Activated naive CD4-positive, alpha-beta T cell treated with anti-CD3 and anti-CD28 coated beads for 36 hours (primary cell): ENCODE results near the gene VOPP1. TPM values are rescaled to one million over a fixed set of nuclear protein-coding genes. Genes with fewer than 3 reads are reported as not detected.

Source experiments
- CTCF ChIA-PET: fragments of 350-600 bp; sonication (Branson Sonifier 250); formaldehyde crosslinking; loops from one replicate; lab custom pipeline; 2021; ENCODE audit warnings: antibody characterized with exemption; lab: Charles Lee
- DNase-seq: peaks from one replicate; pipeline ENCODE4 v3.0.0-alpha.2; 2020
- H3K27ac Mint-ChIP-seq: one replicate; pipeline ENCODE4 v1.8.0; 2021; ENCODE audit warnings: mild to moderate bottlenecking, mixed read lengths
- H3K27me3 Mint-ChIP-seq: one replicate; pipeline ENCODE4 v1.8.0; 2021; ENCODE audit warnings: low read depth, mixed read lengths
- H3K36me3 Mint-ChIP-seq: one replicate; pipeline ENCODE4 v1.8.0; 2021; ENCODE audit warnings: low read depth, mixed read lengths
- H3K4me1 Mint-ChIP-seq: one replicate; pipeline ENCODE4 v1.8.0; 2021; ENCODE audit warnings: low read depth, mixed read lengths
- H3K4me3 Mint-ChIP-seq: one replicate; pipeline ENCODE4 v1.8.0; 2021; ENCODE audit warnings: mild to moderate bottlenecking, moderate library complexity, mixed read lengths
- H3K9me3 Mint-ChIP-seq: one replicate; pipeline ENCODE4 v1.8.0; 2021; ENCODE audit warnings: mixed read lengths
- intact Hi-C: fragments of 100-400 bp; cut with micrococcal nuclease; formaldehyde crosslinking; loops from one replicate; pipeline ENCODE4 v1.15.1; 2023
- total RNA-seq, 2 experiments: library from RNA; stranded (reverse); gene quantifications; one replicate each; pipeline ENCODE4 v1.2.3, GENCODE V29; 2021

The VOPP1 gene
- total RNA-seq, 2 experiments from 2014 or later: 100 to 102 TPM

DNA sequence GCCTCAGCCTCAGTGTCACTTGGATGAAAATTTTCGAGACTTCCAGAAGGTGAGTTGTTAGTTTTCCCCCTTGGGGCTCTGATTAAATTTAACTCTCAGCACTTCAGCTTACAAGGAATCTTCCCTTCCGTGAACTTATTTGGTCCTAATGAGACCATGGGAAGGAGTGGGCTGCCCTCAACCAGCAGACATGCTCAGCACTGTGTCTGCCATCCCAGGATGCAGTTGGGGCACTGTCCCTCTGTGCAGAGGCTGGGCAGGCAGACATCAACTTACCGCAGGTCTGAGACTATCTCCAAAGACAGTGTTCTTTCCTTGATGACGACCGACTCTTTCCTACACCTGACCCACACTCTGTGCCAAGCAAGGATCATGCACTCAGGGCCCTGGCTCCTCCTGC is 36.7 kb downstream of the VOPP1 start:
- CTCF ChIA-PET: interaction anchor here (0.9 to 1.9 kb wide), 3 partner anchors 10 to 67 kb away, joined by 3 to 10 read pairs (median 3); no protein-coding TSS in a partner anchor
- peak overlapping the region; percentile 97 for H3K27ac Mint-ChIP-seq
- H3K4me1 Mint-ChIP-seq: peaks cover 95% of the 10 kb centered on the region
- intact Hi-C loops: loop anchor here (1.0 kb wide), 1 partner anchor 11 kb away; no protein-coding TSS in a partner anchor
- DNase-seq: no peak
- H3K27me3 Mint-ChIP-seq: no peaks in the 10 kb centered on the region
- peak overlapping the region; percentile 3 for H3K4me3 Mint-ChIP-seq
- peaks cover 24% of the 10 kb centered on the region for H3K36me3 Mint-ChIP-seq
- H3K9me3 Mint-ChIP-seq: no peaks in the 10 kb centered on the region

- Mint-ChIP-seq H3K27me3 (no peaks in the 10 kb centered on the region), H3K4me1 (peaks cover 97% of the 10 kb centered on the region), H3K9me3 (no peaks in the 10 kb centered on the region), H3K27ac (peak overlapping the region; percentile 97), H3K36me3 (peaks cover 25% of the 10 kb centered on the region), H3K4me3 (peak overlapping the region; percentile 67)
- intact Hi-C loops: loop anchor here (1.0 to 5.0 kb wide), 8 partner anchors 11 to 517 kb away; partner anchors contain the start of genes CCT6A and PSPH
- CTCF ChIA-PET: interaction anchor here (0.9 to 2.4 kb wide), 15 partner anchors 11 to 108 kb away, joined by 3 to 16 read pairs (median 5); no protein-coding TSS in a partner anchor
- no peak for DNase-seq
These were observed 37.2 kb downstream of the VOPP1 start for GRCh38 chr7:55534916-55535590.

GRCh38 chr7:55534262-55534915 is 37.9 kb downstream of the VOPP1 start:
- Mint-ChIP-seq H3K36me3 (peaks cover 29% of the 10 kb centered on the region), H3K4me1 (peaks cover 97% of the 10 kb centered on the region), H3K9me3 (no peaks in the 10 kb centered on the region), H3K27ac (peak overlapping the region; percentile 97), H3K4me3 (peak overlapping the region; percentile 67), H3K27me3 (no peaks in the 10 kb centered on the region)
- intact Hi-C loops: loop anchor here (1.0 to 5.0 kb wide), 7 partner anchors 22 to 518 kb away; partner anchors contain the start of genes CCT6A and PSPH
- CTCF ChIA-PET: interaction anchor here (0.6 to 2.4 kb wide), 17 partner anchors 10 to 541 kb away, joined by 3 to 16 read pairs (median 5); no protein-coding TSS in a partner anchor
- peak; percentile 93 for DNase-seq

GRCh38 chr7:55533729-55534080 is 38.6 kb downstream of the VOPP1 start:
- intact Hi-C loops: loop anchor here (1.0 to 5.0 kb wide), 12 partner anchors 16 to 573 kb away; partner anchors contain the start of genes CCT6A, CHCHD2 and PSPH
- peaks cover 29% of the 10 kb centered on the region for H3K36me3 Mint-ChIP-seq
- H3K4me1 Mint-ChIP-seq: peaks cover 94% of the 10 kb centered on the region
- DNase-seq: no peak
- CTCF ChIA-PET: interaction anchor here (0.6 to 2.7 kb wide), 15 partner anchors 9 to 256 kb away, joined by 3 to 16 read pairs (median 9); no protein-coding TSS in a partner anchor
- H3K4me3 Mint-ChIP-seq: peak overlapping the region; percentile 67
- H3K9me3 Mint-ChIP-seq: no peaks in the 10 kb centered on the region
- no peaks in the 10 kb centered on the region for H3K27me3 Mint-ChIP-seq
- peak overlapping the region; percentile 97 for H3K27ac Mint-ChIP-seq

DNA sequence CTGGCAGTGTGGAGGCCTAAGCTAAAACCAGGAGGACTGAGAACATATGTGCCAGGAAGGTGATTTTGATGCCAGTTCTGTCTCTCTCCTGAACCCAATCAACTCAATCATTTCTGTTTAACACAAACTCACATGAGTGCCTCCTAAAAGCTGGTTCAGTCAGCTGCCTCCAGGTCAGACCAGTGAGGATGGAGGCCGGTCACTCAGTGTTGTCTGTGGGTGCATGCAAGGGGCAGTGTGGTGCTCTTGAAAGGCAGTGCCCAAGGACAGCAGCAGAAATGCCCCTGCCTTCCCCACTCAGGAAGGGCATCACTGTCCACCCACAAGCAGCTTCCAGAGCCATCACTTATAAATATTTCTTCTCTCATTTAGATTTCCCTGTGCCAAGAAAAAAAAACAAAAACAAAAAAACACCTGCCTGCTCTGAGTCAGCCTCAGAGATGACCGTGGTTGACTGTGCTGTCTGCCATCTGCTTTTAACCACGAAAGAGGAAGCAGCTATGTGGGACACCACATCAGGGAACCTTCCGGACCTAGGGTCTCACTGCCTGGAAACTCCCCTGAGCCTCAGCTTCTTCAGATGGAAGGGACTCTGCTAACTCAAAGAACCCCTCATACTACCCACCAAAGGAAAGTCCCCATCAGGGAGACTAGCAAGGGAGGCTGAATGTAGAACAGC is 39.1 kb downstream of the VOPP1 start:
- DNase-seq: peak; percentile 95
- H3K27me3 Mint-ChIP-seq: no peaks in the 10 kb centered on the region
- peaks cover 29% of the 10 kb centered on the region for H3K36me3 Mint-ChIP-seq
- peaks cover 89% of the 10 kb centered on the region for H3K4me1 Mint-ChIP-seq
- CTCF ChIA-PET: interaction anchor here (0.6 to 2.7 kb wide), 13 partner anchors 9 to 428 kb away, joined by 3 to 16 read pairs (median 9); no protein-coding TSS in a partner anchor
- intact Hi-C loops: loop anchor here (1.0 to 5.0 kb wide), 7 partner anchors 16 to 574 kb away; partner anchors contain the start of genes CCT6A, CHCHD2 and PSPH
- no peaks in the 10 kb centered on the region for H3K9me3 Mint-ChIP-seq
- peak overlapping the region; percentile 97 for H3K27ac Mint-ChIP-seq
- H3K4me3 Mint-ChIP-seq: peak overlapping the region; percentile 67

- Mint-ChIP-seq H3K4me3 (peak overlapping the region; percentile 67), H3K27ac (peak overlapping the region; percentile 97), H3K4me1 (peaks cover 82% of the 10 kb centered on the region), H3K9me3 (no peaks in the 10 kb centered on the region), H3K27me3 (no peaks in the 10 kb centered on the region), H3K36me3 (peaks cover 25% of the 10 kb centered on the region)
- intact Hi-C loops: loop anchor here (1.0 to 5.0 kb wide), 6 partner anchors 38 to 574 kb away; partner anchors contain the start of genes CCT6A, CHCHD2 and PSPH
- CTCF ChIA-PET: interaction anchor here (0.8 to 2.7 kb wide), 8 partner anchors 15 to 429 kb away, joined by 3 to 14 read pairs (median 6); no protein-coding TSS in a partner anchor
- DNase-seq: peak; percentile 67
These were observed 40.0 kb downstream of the VOPP1 start for GRCh38 chr7:55532150-55532917.

DNA sequence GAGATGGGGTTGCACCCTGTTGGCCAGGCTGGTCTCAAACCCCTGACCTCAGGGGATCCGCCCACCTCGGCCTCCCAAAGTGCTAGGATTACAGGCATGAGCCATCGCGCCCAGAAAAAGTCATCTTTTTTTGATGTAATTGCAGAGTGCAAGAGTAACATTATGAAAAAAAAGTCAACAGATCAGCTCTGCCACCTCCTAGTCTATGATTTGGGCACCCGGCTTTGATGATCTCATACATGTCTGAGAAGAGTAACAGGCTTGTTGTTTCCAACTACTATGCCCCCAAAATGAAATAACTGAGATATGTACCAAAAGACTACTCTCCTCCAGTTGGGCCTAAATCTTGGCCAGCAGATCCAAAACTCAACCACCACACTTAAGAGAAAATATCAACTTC is 40.8 kb downstream of the VOPP1 start:
- peak overlapping the region; percentile 42 for H3K4me3 Mint-ChIP-seq
- no peaks in the 10 kb centered on the region for H3K9me3 Mint-ChIP-seq
- H3K27me3 Mint-ChIP-seq: no peaks in the 10 kb centered on the region
- intact Hi-C loops: loop anchor here (5.0 kb wide), 2 partner anchors 399 to 521 kb away; partner anchors contain the start of genes CCT6A and PSPH
- H3K36me3 Mint-ChIP-seq: peaks cover 25% of the 10 kb centered on the region
- CTCF ChIA-PET: interaction anchor here (1.2 to 2.7 kb wide), 3 partner anchors 15 to 23 kb away, joined by 7 to 11 read pairs (median 9); no protein-coding TSS in a partner anchor
- peak overlapping the region; percentile 97 for H3K27ac Mint-ChIP-seq
- peaks cover 82% of the 10 kb centered on the region for H3K4me1 Mint-ChIP-seq
- peak; percentile 41 for DNase-seq

DNA sequence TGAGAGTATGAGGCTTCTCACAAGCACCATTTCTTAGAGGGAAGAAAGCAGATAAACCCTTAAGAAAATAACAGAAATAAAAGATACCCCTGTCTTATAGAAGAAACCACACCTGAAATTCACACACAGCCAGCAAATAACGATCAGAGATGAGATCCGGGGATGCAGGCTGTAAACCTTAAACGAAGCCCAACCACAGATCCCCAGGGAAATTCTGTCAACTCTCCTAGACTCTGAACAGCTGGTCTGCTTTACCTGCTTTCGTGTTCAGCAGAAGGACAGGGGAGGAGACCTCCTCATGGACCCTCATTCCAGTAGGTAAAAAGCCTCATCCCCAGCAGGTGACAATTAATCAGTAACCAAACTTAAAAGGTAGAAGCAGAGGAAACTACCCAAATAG is 45.0 kb downstream of the VOPP1 start:
- CTCF ChIA-PET: no interaction called here
- peaks cover 28% of the 10 kb centered on the region for H3K36me3 Mint-ChIP-seq
- H3K4me3 Mint-ChIP-seq: no peak overlapping the region
- no peak for DNase-seq
- H3K4me1 Mint-ChIP-seq: peaks cover 73% of the 10 kb centered on the region
- no peaks in the 10 kb centered on the region for H3K27me3 Mint-ChIP-seq
- H3K27ac Mint-ChIP-seq: no peak overlapping the region
- no peaks in the 10 kb centered on the region for H3K9me3 Mint-ChIP-seq
- intact Hi-C loops: no loop called here

GRCh38 chr7:55526770-55527169 is 45.5 kb downstream of the VOPP1 start:
- peaks cover 68% of the 10 kb centered on the region for H3K4me1 Mint-ChIP-seq
- no peaks in the 10 kb centered on the region for H3K27me3 Mint-ChIP-seq
- no peak for DNase-seq
- intact Hi-C loops: no loop called here
- H3K27ac Mint-ChIP-seq: no peak overlapping the region
- H3K36me3 Mint-ChIP-seq: peaks cover 27% of the 10 kb centered on the region
- H3K4me3 Mint-ChIP-seq: no peak overlapping the region
- H3K9me3 Mint-ChIP-seq: no peaks in the 10 kb centered on the region
- CTCF ChIA-PET: interaction anchor here (1.0 to 1.1 kb wide), 2 partner anchors 11 to 67 kb away, joined by 3 read pairs; no protein-coding TSS in a partner anchor

DNA sequence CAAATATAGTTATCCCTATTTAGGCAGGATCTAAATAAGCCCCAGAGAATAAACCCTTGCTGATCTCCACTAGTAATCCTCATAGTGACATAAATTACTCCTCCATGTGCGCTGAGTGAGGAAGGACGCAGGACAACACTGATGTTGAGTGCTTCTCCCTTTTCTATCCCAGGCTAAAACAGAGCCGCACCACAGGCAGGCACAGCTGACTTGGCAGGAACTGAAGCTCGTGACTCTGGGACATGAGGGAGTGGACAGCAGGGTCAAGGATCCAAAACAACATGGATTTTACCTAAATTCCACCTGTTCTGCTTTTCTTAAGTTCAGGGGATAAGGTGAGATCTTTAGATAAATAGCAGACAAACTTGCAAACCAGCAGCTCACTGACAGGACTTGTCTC is 46.0 kb downstream of the VOPP1 start:
- Mint-ChIP-seq H3K27ac (no peak overlapping the region), H3K27me3 (no peaks in the 10 kb centered on the region), H3K36me3 (peaks cover 23% of the 10 kb centered on the region), H3K4me1 (peaks cover 65% of the 10 kb centered on the region), H3K9me3 (no peaks in the 10 kb centered on the region), H3K4me3 (no peak overlapping the region)
- CTCF ChIA-PET: interaction anchor here (1.0 to 1.1 kb wide), 2 partner anchors 10 to 67 kb away, joined by 3 read pairs; no protein-coding TSS in a partner anchor
- no peak for DNase-seq
- intact Hi-C loops: no loop called here
